ENCODE measurements around the gene SPOP. TPM values are rescaled to one million over a fixed set of nuclear protein-coding genes. Genes with fewer than 3 reads are reported as not detected.
A peak's percentile ranks its signal among the peaks of the same experiment; 100 is the strongest.

SPOP gene
- total RNA-seq, 1 donor from 2014 or later: 81.8 TPM

- Histone ChIP-seq H3K4me1 (peaks cover 22% of the 10 kb centered on the region), H3K36me3 (peaks cover 57% of the 10 kb centered on the region), H3K27me3 (ENCODE audit: low read depth) (no peaks in the 10 kb centered on the region), H3K9me3 (no peaks in the 10 kb centered on the region), H3K4me3 (peak overlapping the region; percentile 91), H3K27ac (peak overlapping the region; percentile 93)
- no peak for DNase-seq
- intact Hi-C loops (cut with DNase I): no loop called here
- TF ChIP-seq CTCF (IDR thresholded peaks at IDR 0.05): no peak
- ATAC-seq: peak in 1 of 2 donors; percentile 13
These were observed 30.8 kb upstream of the SPOP start for GRCh38 chr17:49708515-49709183.

GRCh38 chr17:49707608-49708514 is 30.0 kb upstream of the SPOP start, which contains the start of gene SLC35B1:
SLC35B1 (minus strand) TSS chr17:49707964; CDS start chr17:49707833, 131 bp downstream.
- peak; percentile 71 for TF ChIP-seq CTCF (IDR thresholded peaks at IDR 0.05)
- intact Hi-C loops (cut with DNase I): no loop called here

GRCh38 chr17:49707246-49707607 is 29.3 kb upstream of the SPOP start:
- H3K27me3 ChIP-seq (ENCODE audit: low read depth): no peaks in the 10 kb centered on the region
- no peak for TF ChIP-seq CTCF (IDR thresholded peaks at IDR 0.05)
- H3K9me3 ChIP-seq: no peaks in the 10 kb centered on the region
- H3K27ac ChIP-seq: peak overlapping the region; percentile 93
- peak overlapping the region; percentile 91 for H3K4me3 ChIP-seq
- ATAC-seq (no peak), DNase-seq (no peak)
- peaks cover 57% of the 10 kb centered on the region for H3K36me3 ChIP-seq
- intact Hi-C loops (cut with DNase I): no loop called here
- H3K4me1 ChIP-seq: peaks cover 22% of the 10 kb centered on the region

More at GRCh38 chr17:49707608-49708514, 30.0 kb upstream of the SPOP start, which contains the start of gene SLC35B1:
- Histone ChIP-seq H3K27me3 (ENCODE audit: low read depth) (no peaks in the 10 kb centered on the region), H3K27ac (peak within 1 kb of the TSS; percentile 93), H3K9me3 (no peaks in the 10 kb centered on the region), H3K36me3 (peaks cover 57% of the 10 kb centered on the region), H3K4me3 (peak within 1 kb of the TSS; percentile 91), H3K4me1 (peaks cover 22% of the 10 kb centered on the region)
- DNase-seq (peak; percentile 100), ATAC-seq (peak; percentile 99 to 100)

GRCh38 chr17:49705254-49705653 is 27.4 kb upstream of the SPOP start:
- Histone ChIP-seq H3K9me3 (no peaks in the 10 kb centered on the region), H3K4me3 (no peak overlapping the region), H3K27ac (no peak overlapping the region), H3K27me3 (ENCODE audit: low read depth) (no peaks in the 10 kb centered on the region), H3K4me1 (peaks cover 22% of the 10 kb centered on the region), H3K36me3 (peaks cover 58% of the 10 kb centered on the region)
- DNase-seq: no peak
- intact Hi-C loops (cut with DNase I): no loop called here
- no peak for ATAC-seq
- no peak for TF ChIP-seq CTCF (IDR thresholded peaks at IDR 0.05)

- ATAC-seq (no peak), DNase-seq (no peak)
- peak; percentile 46 for TF ChIP-seq CTCF (IDR thresholded peaks at IDR 0.05)
- Histone ChIP-seq H3K27ac (no peak overlapping the region), H3K27me3 (ENCODE audit: low read depth) (no peaks in the 10 kb centered on the region), H3K9me3 (no peaks in the 10 kb centered on the region), H3K4me1 (peaks cover 17% of the 10 kb centered on the region), H3K36me3 (peaks cover 66% of the 10 kb centered on the region), H3K4me3 (no peak overlapping the region)
- intact Hi-C loops (cut with DNase I): no loop called here
These were observed 25.8 kb upstream of the SPOP start for GRCh38 chr17:49703557-49704277.
